HCT116 (cell line): ENCODE measurements around the gene GNAI3. TPM values are rescaled to one million over a fixed set of nuclear protein-coding genes. Genes with fewer than 3 reads are reported as not detected.

Experiments
- ATAC-seq: fragments of 200-7000 bp; cut with Tn5 transposase; 2 replicates; pipeline ENCODE4 v1.9.1; 2020; ENCODE audit warnings: mild to moderate bottlenecking, moderate library complexity
- BruUV-seq: library from RNA; stranded (reverse); fragments of 400-500 nt; replicated peaks from 2 replicates; lab custom pipeline; 2021; lab: Mats Ljungman, UMichigan
- CTCF ChIA-PET: fragments of 300-600 bp; sonication (Branson Sonifier 250); formaldehyde crosslinking; loops from one replicate; lab custom pipeline; 2021; ENCODE audit warnings: antibody characterized with exemption; lab: Charles Lee
- POLR2A ChIA-PET: fragments of 300-600, 350-600 bp; sonication (Branson Sonifier 250); formaldehyde crosslinking; loops from one replicate; lab custom pipeline; 2021; ENCODE audit warnings: antibody characterized with exemption; lab: Charles Lee
- RAD21 ChIA-PET, 2 experiments: fragments of 300-600 bp; sonication (Branson Sonifier 250); formaldehyde crosslinking; loops; one replicate each; lab custom pipeline; 2023; ENCODE audit warnings: low total read pairs in 2 of 2; ENCODE audit not compliant: uncharacterized antibody in 2 of 2, unreplicated experiment in 2 of 2, low non-redundant PET in 1 of 2; lab: Charles Lee
- DNase-seq: peaks from one replicate; pipeline ENCODE4 v3.0.0-alpha.2; 2010; ENCODE audit warnings: low read depth, low spot score
- H2AFZ ChIP-seq: fragments of 200-600 bp; shearing (Covaris generic), sonication (generic); 2 replicates; pipeline ENCODE4 v1.6.1; 2017; ENCODE audit warnings: low read depth, mixed run types, mixed read lengths, antibody characterized with exemption, low read length; ENCODE audit not compliant: poor library complexity, severe bottlenecking
- H3K27ac ChIP-seq: 2 replicates; pipeline ENCODE4 v1.5.1; 2012; ENCODE audit warnings: low read depth, low read length
- H3K27me3 ChIP-seq: fragments of 200-600 bp; sonication (generic); 2 replicates; pipeline ENCODE4 v1.6.1; 2016; ENCODE audit warnings: mixed run types, low read length, mixed read lengths; ENCODE audit not compliant: insufficient read depth
- H3K36me3 ChIP-seq, 2 experiments: fragments of 200-500 bp in 1 of 2; fragments of 200-600 bp in 1 of 2; sonication (Bioruptor generic) in 1 of 2; sonication (generic) in 1 of 2; 2 replicates each; pipeline versions ENCODE4 v1.5.1 to v1.6.1; 2014 to 2016; ENCODE audit warnings: low read length in 2 of 2, inconsistent platforms in 1 of 2, mixed read lengths in 1 of 2, mixed run types in 1 of 2; ENCODE audit not compliant: insufficient read depth in 2 of 2, control insufficient read depth in 1 of 2
- H3K4me1 ChIP-seq, 2 experiments: fragments of 200-600 bp in 1 of 2; sonication (generic) in 1 of 2; 2 replicates each; pipeline versions ENCODE4 v1.5.1 to v1.6.1; 2012 to 2017; ENCODE audit warnings: low read length in 2 of 2, inconsistent platforms in 1 of 2, mild to moderate bottlenecking in 1 of 2, mixed read lengths in 1 of 2, mixed run types in 1 of 2, moderate library complexity in 1 of 2; ENCODE audit not compliant: insufficient read depth in 2 of 2, control insufficient read depth in 1 of 2
- H3K4me2 ChIP-seq: fragments of 200-600 bp; sonication (generic); 2 replicates; pipeline ENCODE4 v1.6.1; 2017; ENCODE audit warnings: mixed run types, low read length, mixed read lengths
- H3K4me3 ChIP-seq, 2 experiments: fragments of 200-600 bp in 1 of 2; sonication (generic) in 1 of 2; replicated peaks in 1 of 2; 2 replicates each; pipeline ENCODE4 v1.5.1; 2011 to 2016; ENCODE audit warnings: low read length in 2 of 2, control low read depth in 1 of 2, low read depth in 1 of 2, mild to moderate bottlenecking in 1 of 2, mixed read lengths in 1 of 2, mixed run types in 1 of 2
- H3K79me2 ChIP-seq: fragments of 200-600 bp; sonication (generic); 2 replicates; pipeline ENCODE4 v1.6.1; 2017; ENCODE audit warnings: mild to moderate bottlenecking, mixed run types, low read length, moderate library complexity, mixed read lengths; ENCODE audit not compliant: insufficient read depth
- H3K9ac ChIP-seq: fragments of 200-600 bp; sonication (generic); 2 replicates; pipeline ENCODE4 v1.6.1; 2016; ENCODE audit warnings: low read length, mixed read lengths
- H3K9me2 ChIP-seq: fragments of 200-600 bp; sonication (generic), shearing (Covaris generic); 2 replicates; pipeline ENCODE4 v1.6.1; 2017; ENCODE audit warnings: mixed run types, mild to moderate bottlenecking, moderate library complexity; ENCODE audit not compliant: insufficient read depth
- H3K9me3 ChIP-seq, 2 experiments: fragments of 200-500 bp in 1 of 2; fragments of 200-600 bp in 1 of 2; sonication (Bioruptor generic) in 1 of 2; sonication (generic) in 1 of 2; 2 replicates each; pipeline ENCODE4 v1.6.1; 2014 to 2017; ENCODE audit warnings: low read length in 2 of 2, mixed read lengths in 2 of 2, inconsistent platforms in 1 of 2, low read depth in 1 of 2, mild to moderate bottlenecking in 1 of 2, mixed run types in 1 of 2, moderate library complexity in 1 of 2; ENCODE audit not compliant: control insufficient read depth in 1 of 2, insufficient read depth in 1 of 2
- H4K20me1 ChIP-seq: fragments of 200-600 bp; sonication (generic), shearing (Covaris generic); 2 replicates; pipeline ENCODE4 v1.6.1; 2017; ENCODE audit warnings: mixed run types, mild to moderate bottlenecking, moderate library complexity; ENCODE audit not compliant: insufficient read depth
- CBX3 ChIP-seq: IDR thresholded peaks from 2 replicates; pipeline ENCODE4 v1.6.1; 2012; ENCODE audit warnings: low read depth
- CEBPB ChIP-seq: IDR thresholded peaks from 2 replicates; pipeline ENCODE4 v1.6.1; 2012; ENCODE audit warnings: low read depth
- EGR1 ChIP-seq: IDR thresholded peaks from 2 replicates; pipeline ENCODE4 v1.6.1; 2012; ENCODE audit warnings: low read depth
- ELF1 ChIP-seq: IDR thresholded peaks from 2 replicates; pipeline ENCODE4 v1.6.1; 2012; ENCODE audit warnings: low read depth, borderline replicate concordance
- EZH2phosphoT487 ChIP-seq: fragments of 200-600 bp; IDR thresholded peaks from 2 replicates; pipeline ENCODE4 v1.6.1; 2018; ENCODE audit warnings: antibody characterized with exemption, borderline replicate concordance
- FOSL1 ChIP-seq: IDR thresholded peaks from 2 replicates; pipeline ENCODE4 v1.6.1; 2012; ENCODE audit warnings: low read depth
- JUND ChIP-seq: IDR thresholded peaks from 2 replicates; pipeline ENCODE4 v1.6.1; 2012
- POLR2A ChIP-seq: IDR thresholded peaks from 2 replicates; pipeline ENCODE4 v1.7.0; 2011; ENCODE audit warnings: borderline replicate concordance; ENCODE audit not compliant: insufficient read depth, insufficient read length; ENCODE audit errors: extremely low read depth
- POLR2AphosphoS5 ChIP-seq: IDR thresholded peaks from 2 replicates; pipeline ENCODE4 v1.6.1; 2011; ENCODE audit warnings: mild to moderate bottlenecking, low read depth, low read length, moderate library complexity
- RAD21 ChIP-seq: IDR thresholded peaks from 2 replicates; pipeline ENCODE4 v1.6.1; 2012; ENCODE audit warnings: low read depth, mild to moderate bottlenecking
- REST ChIP-seq: IDR thresholded peaks from 2 replicates; pipeline ENCODE4 v1.6.1; 2012; ENCODE audit warnings: low read depth
- SIN3A ChIP-seq: IDR thresholded peaks from 2 replicates; pipeline ENCODE4 v1.6.1; 2012; ENCODE audit warnings: low read depth
- SP1 ChIP-seq: IDR thresholded peaks from 2 replicates; pipeline ENCODE4 v1.6.1; 2012; ENCODE audit warnings: low read depth
- SRF ChIP-seq: IDR thresholded peaks from 2 replicates; pipeline ENCODE4 v1.6.1; 2012; ENCODE audit warnings: low read depth
- TCF7L2 ChIP-seq: IDR thresholded peaks from 2 replicates; pipeline ENCODE4 v1.7.0; 2011; ENCODE audit warnings: borderline replicate concordance, inconsistent platforms; ENCODE audit not compliant: insufficient read depth, insufficient read length; ENCODE audit errors: extremely low read depth
- YY1 ChIP-seq: IDR thresholded peaks from 2 replicates; pipeline ENCODE4 v1.6.1; 2011; ENCODE audit warnings: low read length, low read depth, moderate library complexity, mild to moderate bottlenecking; ENCODE audit not compliant: insufficient replicate concordance; ENCODE audit errors: extremely low read depth
- ZBTB33 ChIP-seq: IDR thresholded peaks from 2 replicates; pipeline ENCODE4 v1.6.1; 2011; ENCODE audit warnings: mild to moderate bottlenecking, low read length, moderate library complexity; ENCODE audit not compliant: insufficient replicate concordance; ENCODE audit errors: extremely low read depth
- ZFX ChIP-seq: fragments of 450-650 bp; IDR thresholded peaks from 2 replicates; pipeline ENCODE4 v1.6.1; 2017
- ZNF274 ChIP-seq: fragments of 200-500 bp; sonication (Bioruptor generic); IDR thresholded peaks from 2 replicates; pipeline ENCODE4 v1.6.1; 2014; ENCODE audit warnings: mild to moderate bottlenecking, low read depth, low read length, inconsistent platforms
- intact Hi-C: fragments of 100-400 bp; cut with micrococcal nuclease; formaldehyde crosslinking; loops from 2 replicates; pipeline ENCODE4 v1.10.0; 2022
- total RNA-seq: library from RNA; stranded (reverse); gene quantifications from one replicate; pipeline ENCODE4 v1.2.1, GENCODE V29; 2021; ENCODE audit not compliant: unreplicated experiment
- TF ChIP-seq, protein P1 (sequence below), 3 experiments: fragments of 200-600 bp in 1 of 3; sonication (generic) in 1 of 3; IDR thresholded peaks in 2 of 3; conservative IDR thresholded peaks in 1 of 3; 2 replicates each; pipeline ENCODE4 v1.5.1; 2012 to 2017; ENCODE audit warnings: low read depth in 2 of 3, low read length in 2 of 3, antibody characterized with exemption in 1 of 3, borderline replicate concordance in 1 of 3, control low read depth in 1 of 3, mild to moderate bottlenecking in 1 of 3, mixed read lengths in 1 of 3, mixed run types in 1 of 3, moderate library complexity in 1 of 3; ENCODE audit not compliant: insufficient read depth in 1 of 3

Gene GNAI3
- total RNA-seq, 1 experiment from 2014 or later, result 9.5 TPM

DNA sequence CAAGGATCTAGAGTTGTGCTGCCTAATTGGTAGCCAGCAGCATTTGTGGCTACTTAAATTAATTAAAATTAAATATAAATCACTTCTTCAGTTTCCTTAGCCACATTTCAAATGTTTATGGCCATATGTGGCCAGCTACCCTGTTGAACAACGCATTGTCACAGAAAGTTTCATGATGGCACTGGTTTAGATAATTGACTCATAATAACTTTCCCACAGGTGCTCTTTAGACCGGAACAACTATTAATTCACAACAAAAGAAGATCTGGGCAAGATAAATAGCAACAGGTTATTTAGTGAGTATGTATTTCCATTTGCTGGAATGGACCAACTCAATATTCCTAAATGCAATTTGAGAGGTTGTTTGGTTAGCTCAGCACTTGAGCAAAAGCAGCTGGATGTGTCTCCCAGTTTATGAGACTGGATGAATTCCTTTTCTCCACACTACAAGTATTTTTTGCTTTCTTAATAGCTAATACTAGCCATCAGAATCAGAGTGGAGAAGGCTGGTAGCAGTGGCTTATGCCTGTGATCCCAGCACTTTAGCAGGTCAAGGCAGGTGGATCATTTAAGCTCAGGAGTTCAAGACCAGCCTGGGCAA is 35.2 kb upstream of the GNAI3 start:
- Histone ChIP-seq H3K27me3 (peaks cover 7% of the 10 kb centered on the region; the same call in 1 of the 2 replicates), H3K9ac (no peak overlapping the region), H3K4me3 (no peak overlapping the region), H3K9me2 (no peaks in the 10 kb centered on the region), H3K4me2 (no peak overlapping the region), H3K27ac (no peak overlapping the region), H3K36me3 (no peaks in the 10 kb centered on the region), H4K20me1 (no peaks in the 10 kb centered on the region), H3K4me1 (peaks cover 6 to 12% of the 10 kb centered on the region in 2 experiments; a peak in 3 of 4 replicates), H3K9me3 (no peaks in the 10 kb centered on the region), H3K79me2 (no peaks in the 10 kb centered on the region), H2AFZ (no peak overlapping the region)
- BruUV-seq, result no TSS peak
- no peak for ATAC-seq
- TF ChIP-seq POLR2AphosphoS5 (no peak), SP1 (no peak), SIN3A (no peak), ELF1 (no peak), CEBPB (no peak), RAD21 (no peak), TCF7L2 (no peak), REST (no peak), POLR2A (no peak), CBX3 (no peak), EGR1 (no peak), SRF (no peak), ZNF274 (no peak), ZFX (no peak), EZH2phosphoT487 (no peak), FOSL1 (no peak), YY1 (no peak), ZBTB33 (no peak), JUND (no peak)
- TF ChIP-seq, protein P1, sequence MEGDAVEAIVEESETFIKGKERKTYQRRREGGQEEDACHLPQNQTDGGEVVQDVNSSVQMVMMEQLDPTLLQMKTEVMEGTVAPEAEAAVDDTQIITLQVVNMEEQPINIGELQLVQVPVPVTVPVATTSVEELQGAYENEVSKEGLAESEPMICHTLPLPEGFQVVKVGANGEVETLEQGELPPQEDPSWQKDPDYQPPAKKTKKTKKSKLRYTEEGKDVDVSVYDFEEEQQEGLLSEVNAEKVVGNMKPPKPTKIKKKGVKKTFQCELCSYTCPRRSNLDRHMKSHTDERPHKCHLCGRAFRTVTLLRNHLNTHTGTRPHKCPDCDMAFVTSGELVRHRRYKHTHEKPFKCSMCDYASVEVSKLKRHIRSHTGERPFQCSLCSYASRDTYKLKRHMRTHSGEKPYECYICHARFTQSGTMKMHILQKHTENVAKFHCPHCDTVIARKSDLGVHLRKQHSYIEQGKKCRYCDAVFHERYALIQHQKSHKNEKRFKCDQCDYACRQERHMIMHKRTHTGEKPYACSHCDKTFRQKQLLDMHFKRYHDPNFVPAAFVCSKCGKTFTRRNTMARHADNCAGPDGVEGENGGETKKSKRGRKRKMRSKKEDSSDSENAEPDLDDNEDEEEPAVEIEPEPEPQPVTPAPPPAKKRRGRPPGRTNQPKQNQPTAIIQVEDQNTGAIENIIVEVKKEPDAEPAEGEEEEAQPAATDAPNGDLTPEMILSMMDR (IDR thresholded peaks at IDR 0.05 in 2 of 3, conservative IDR thresholded peaks at IDR 0.05 in 1 of 3; ENCODE audit: borderline replicate concordance in 1 of 3, insufficient read depth in 1 of 3, low read depth in 2 of 3, low read length in 2 of 3), result no peak
- CTCF ChIA-PET, result interaction anchor here (0.9 to 1.1 kb wide), 2 partner anchors 9 to 19 kb away, joined by 3 to 4 read pairs; no protein-coding TSS in a partner anchor
- no peak for DNase-seq
- POLR2A ChIA-PET, result interaction anchor here (0.7 kb wide), 1 partner anchor 19 kb away, joined by 4 read pairs; the partner anchor contains the start of gene CYB561D1
- intact Hi-C loops, result no loop called here
- RAD21 ChIA-PET, result no interaction called here
